HG03064 (cell line): ENCODE measurements around the gene EFHD1.
"Not testable (repeated sequence)": the region's sequence is repeated elsewhere in the genome, so short reads cannot be mapped to it uniquely, and the experiment has no call there.

Experiments
- ATAC-seq: cut with Tn5 transposase; IDR thresholded peaks from one replicate; pipeline ENCODE4 v1.9.1; 2021; ENCODE audit warnings: low read depth; ENCODE audit not compliant: unreplicated experiment

Gene EFHD1

GRCh38 chr2:232646726-232647125, 13.3 kb downstream of the EFHD1 start:
- ATAC-seq: no peak

GRCh38 chr2:232647261-232647660, 13.9 kb downstream of the EFHD1 start:
- ATAC-seq: no peak

- no peak for ATAC-seq
Measured at GRCh38 chr2:232649033-232649432, 15.6 kb downstream of the EFHD1 start.

GRCh38 chr2:232652505-232652851, 19.1 kb downstream of the EFHD1 start:
- no peak for ATAC-seq

GRCh38 chr2:232653441-232653840, 20.0 kb downstream of the EFHD1 start:
- ATAC-seq: no peak

GRCh38 chr2:232655392-232655791, 22.0 kb downstream of the EFHD1 start:
- no peak for ATAC-seq

- no peak for ATAC-seq
Measured at GRCh38 chr2:232658217-232658785, 24.9 kb downstream of the EFHD1 start.

GRCh38 chr2:232659359-232659758, 26.0 kb downstream of the EFHD1 start:
- ATAC-seq: no peak

GRCh38 chr2:232662486-232663260, 29.3 kb downstream of the EFHD1 start:
- ATAC-seq: no peak

GRCh38 chr2:232666051-232666805, 32.8 kb downstream of the EFHD1 start:
- no peak for ATAC-seq

GRCh38 chr2:232667989-232668583, 34.7 kb downstream of the EFHD1 start:
- no peak for ATAC-seq

- no peak for ATAC-seq
Measured at GRCh38 chr2:232668805-232669444, 35.5 kb downstream of the EFHD1 start.

- no peak for ATAC-seq
Measured at GRCh38 chr2:232672588-232672987, 39.2 kb downstream of the EFHD1 start.

GRCh38 chr2:232674491-232674890, 41.1 kb downstream of the EFHD1 start:
- no peak for ATAC-seq

- no peak for ATAC-seq
Measured at GRCh38 chr2:232675381-232675780, 42.0 kb downstream of the EFHD1 start.

- no peak for ATAC-seq
Measured at GRCh38 chr2:232680006-232680405, 46.6 kb downstream of the EFHD1 start.

GRCh38 chr2:232681527-232681926, 48.1 kb downstream of the EFHD1 start:
- ATAC-seq: no peak

GRCh38 chr2:232683368-232683767, 50.0 kb downstream of the EFHD1 start:
- no peak for ATAC-seq

- not testable (repeated sequence) for ATAC-seq
Measured at GRCh38 chr2:232685391-232685790, 52.0 kb downstream of the EFHD1 start.

GRCh38 chr2:232687382-232688160, 54.2 kb downstream of the EFHD1 start:
- ATAC-seq: no peak
